GM10248 (cell line): ENCODE data around the gene ADGRD1.

ENCODE experiments used
- CTCF ChIA-PET: fragments of 300-600 bp; sonication (Branson Sonifier 250); formaldehyde crosslinking; extraction: SDS; loops from one replicate; lab custom pipeline; 2021; ENCODE audit warnings: antibody characterized with exemption; lab: Yijun Ruan, JAX
- POLR2A ChIA-PET: fragments of 350-650 bp; sonication (Branson Sonifier 250); formaldehyde crosslinking; extraction: SDS; loops from one replicate; lab custom pipeline; 2020; ENCODE audit warnings: antibody characterized with exemption; lab: Yijun Ruan, JAX
- DNase-seq: peaks from one replicate; pipeline ENCODE4 v3.0.0; 2012; ENCODE audit errors: extremely low spot score
- CTCF ChIP-seq: IDR thresholded peaks from 2 replicates; pipeline ENCODE4 v1.5.1; 2012; ENCODE audit warnings: mild to moderate bottlenecking, low read depth; ENCODE audit errors: extremely low read depth, missing control alignments, control extremely low read depth

Gene ADGRD1

GRCh38 chr12:131151558-131152345 is 198.0 kb downstream of the ADGRD1 start:
- no peak for DNase-seq
- ChIA-PET POLR2A (no interaction called here), CTCF (interaction anchor here (1.5 to 3.4 kb wide), 3 partner anchors 12 to 48 kb away, joined by 3 to 22 read pairs (median 5); no protein-coding TSS in a partner anchor)
- no peak for TF ChIP-seq CTCF

- no peak for DNase-seq
- ChIA-PET CTCF (interaction anchor here (1.5 to 3.4 kb wide), 2 partner anchors 13 to 20 kb away, joined by 3 to 22 read pairs; no protein-coding TSS in a partner anchor), POLR2A (no interaction called here)
- TF ChIP-seq CTCF: no peak
Observed at GRCh38 chr12:131152587-131152986, 198.9 kb downstream of the ADGRD1 start.

GRCh38 chr12:131153016-131153415 is 199.3 kb downstream of the ADGRD1 start:
- CTCF ChIA-PET: interaction anchor here (1.5 to 3.4 kb wide), 2 partner anchors 14 to 21 kb away, joined by 3 to 22 read pairs; no protein-coding TSS in a partner anchor
- DNase-seq: no peak

GRCh38 chr12:131153956-131154355 is 200.2 kb downstream of the ADGRD1 start:
- TF ChIP-seq CTCF: no peak
- CTCF ChIA-PET: interaction anchor here (1.3 kb wide), 1 partner anchor 11 kb away, joined by 4 read pairs; no protein-coding TSS in a partner anchor
- POLR2A ChIA-PET: no interaction called here
- DNase-seq: no peak

More at GRCh38 chr12:131153016-131153415, 199.3 kb downstream of the ADGRD1 start:
- TF ChIP-seq CTCF: no peak
- POLR2A ChIA-PET: no interaction called here

- no peak for DNase-seq
- no peak for TF ChIP-seq CTCF
- ChIA-PET POLR2A (no interaction called here), CTCF (interaction anchor here (1.3 kb wide), 1 partner anchor 12 kb away, joined by 4 read pairs; no protein-coding TSS in a partner anchor)
Observed at GRCh38 chr12:131155131-131155530, 201.4 kb downstream of the ADGRD1 start.

- no peak for DNase-seq
- CTCF ChIA-PET: no interaction called here
- POLR2A ChIA-PET: no interaction called here
- no peak for TF ChIP-seq CTCF
Observed at GRCh38 chr12:131157743-131158142, 204.0 kb downstream of the ADGRD1 start.
